Ishikawa (cell line): ENCODE data around the gene VDR.

Experiments used
- CEBPB ChIP-seq: IDR thresholded peaks from 2 replicates; pipeline ENCODE4 v1.6.1; 2012
- CREB1 ChIP-seq: IDR thresholded peaks from 2 replicates; pipeline ENCODE4 v1.6.1; 2012; ENCODE audit warnings: low read depth
- EGR1 ChIP-seq: IDR thresholded peaks from 2 replicates; pipeline ENCODE4 v1.6.1; 2012
- EP300 ChIP-seq: IDR thresholded peaks from 2 replicates; pipeline ENCODE4 v1.6.1; 2012; ENCODE audit warnings: borderline replicate concordance
- FOXM1 ChIP-seq: IDR thresholded peaks from 2 replicates; pipeline ENCODE4 v1.6.1; 2012; ENCODE audit warnings: low read depth, borderline replicate concordance
- MAX ChIP-seq: IDR thresholded peaks from 2 replicates; pipeline ENCODE4 v1.6.1; 2012
- NFIC ChIP-seq: IDR thresholded peaks from 2 replicates; pipeline ENCODE4 v1.6.1; 2012
- RAD21 ChIP-seq: IDR thresholded peaks from 2 replicates; pipeline ENCODE4 v1.6.1; 2012; ENCODE audit warnings: low read depth
- REST ChIP-seq: IDR thresholded peaks from 2 replicates; pipeline ENCODE4 v1.6.1; 2012; ENCODE audit warnings: low read depth, mild to moderate bottlenecking
- TAF1 ChIP-seq: IDR thresholded peaks from 2 replicates; pipeline ENCODE4 v1.6.1; 2012; ENCODE audit warnings: low read depth, mild to moderate bottlenecking
- TCF12 ChIP-seq: IDR thresholded peaks from 2 replicates; pipeline ENCODE4 v1.6.1; 2012; ENCODE audit warnings: low read depth
- TEAD4 ChIP-seq: IDR thresholded peaks from 2 replicates; pipeline ENCODE4 v1.6.1; 2012
- USF1 ChIP-seq: IDR thresholded peaks from 2 replicates; pipeline ENCODE4 v1.6.1; 2012
- YY1 ChIP-seq: IDR thresholded peaks from 2 replicates; pipeline ENCODE4 v1.6.1; 2012; ENCODE audit warnings: low read depth
- ZBTB7A ChIP-seq: IDR thresholded peaks from 2 replicates; pipeline ENCODE4 v1.6.1; 2012; ENCODE audit warnings: low read depth

Gene VDR

GRCh38 chr12:47935184-47935583 lies 30.4 kb upstream of the VDR start:
- TF ChIP-seq REST, result no peak
- no peak for TF ChIP-seq RAD21
- no peak for TF ChIP-seq ZBTB7A

GRCh38 chr12:47931187-47931586 lies 26.4 kb upstream of the VDR start:
- TF ChIP-seq CREB1 (no peak), TCF12 (no peak), YY1 (no peak), MAX (no peak), TEAD4 (no peak), RAD21 (no peak), FOXM1 (no peak), REST (no peak), CEBPB (no peak), TAF1 (no peak), ZBTB7A (no peak), EGR1 (no peak), USF1 (no peak), NFIC (no peak), EP300 (no peak)

- TF ChIP-seq TEAD4 (no peak), USF1 (no peak), CREB1 (no peak), MAX (no peak), NFIC (no peak), EP300 (no peak), EGR1 (no peak), ZBTB7A (no peak), REST (no peak), FOXM1 (no peak), CEBPB (no peak), YY1 (no peak), RAD21 (no peak), TCF12 (no peak), TAF1 (no peak)
Observed at GRCh38 chr12:47930634-47931033, 25.8 kb upstream of the VDR start.

- no peak for TF ChIP-seq TAF1
- TF ChIP-seq CEBPB, result no peak
- TF ChIP-seq USF1, result no peak
- no peak for TF ChIP-seq EP300
- TF ChIP-seq REST, result no peak
- no peak for TF ChIP-seq ZBTB7A
- no peak for TF ChIP-seq TCF12
- TF ChIP-seq RAD21, result no peak
Observed at GRCh38 chr12:47927346-47927745, 22.6 kb upstream of the VDR start.
